AG04450 (cell line): ENCODE data around the gene AGTRAP. TPM values are rescaled to one million over a fixed set of nuclear protein-coding genes. Genes with fewer than 3 reads are reported as not detected.

Source experiments
- CTCF ChIA-PET: fragments of 300-600, 350-600 bp; formaldehyde crosslinking; extraction: SDS; loops from one replicate; lab custom pipeline; 2022; ENCODE audit warnings: antibody characterized with exemption, inconsistent platforms; lab: Charles Lee
- POLR2A ChIA-PET: fragments of 350-600 bp; formaldehyde crosslinking; extraction: SDS; loops from one replicate; lab custom pipeline; 2021; ENCODE audit warnings: antibody characterized with exemption, inconsistent platforms; lab: Yijun Ruan, JAX
- DNase-seq: peaks from one replicate; pipeline ENCODE4 v3.0.0-alpha.2; 2011; ENCODE audit warnings: low read depth, low spot score
- H3K27ac ChIP-seq: one replicate; pipeline ENCODE4 v1.5.1; 2012; ENCODE audit warnings: low read depth, low read length, control low read depth
- H3K27me3 ChIP-seq: one replicate; pipeline ENCODE4 v1.6.0; 2012; ENCODE audit warnings: low read length; ENCODE audit not compliant: control insufficient read depth, insufficient read depth
- H3K4me3 ChIP-seq: 2 replicates; pipeline ENCODE4 v1.5.1; 2011; ENCODE audit warnings: mild to moderate bottlenecking, low read depth, low read length, control low read depth
- H3K9me3 ChIP-seq: 2 replicates; pipeline ENCODE4 v1.5.1; 2012; ENCODE audit warnings: low read length; ENCODE audit not compliant: control insufficient read depth, insufficient read depth
- polyA minus RNA-seq: library from RNA; depleted of rRNA, polyadenylated mRNA; stranded (reverse); fragments of >200 nt; gene quantifications from 2 replicates; pipeline ENCODE4 v1.2.3, GENCODE V29; 2011; rRNA and poly(A)+ RNA removed
- polyA plus RNA-seq: library from polyadenylated mRNA; depleted of rRNA; stranded (reverse); fragments of >200 nt; gene quantifications from 2 replicates; pipeline ENCODE4 v1.2.3, GENCODE V29; 2011; rRNA removed
- TF ChIP-seq, protein P1 (sequence below): IDR thresholded peaks from 2 replicates; pipeline ENCODE4 v1.5.1; 2011; ENCODE audit warnings: low read depth, low read length, control low read depth, inconsistent platforms

AGTRAP gene
- 26.8 and 39.0 TPM in 2 replicates for polyA plus RNA-seq
- 12.2 and 25.7 TPM in 2 replicates for polyA minus RNA-seq

DNA sequence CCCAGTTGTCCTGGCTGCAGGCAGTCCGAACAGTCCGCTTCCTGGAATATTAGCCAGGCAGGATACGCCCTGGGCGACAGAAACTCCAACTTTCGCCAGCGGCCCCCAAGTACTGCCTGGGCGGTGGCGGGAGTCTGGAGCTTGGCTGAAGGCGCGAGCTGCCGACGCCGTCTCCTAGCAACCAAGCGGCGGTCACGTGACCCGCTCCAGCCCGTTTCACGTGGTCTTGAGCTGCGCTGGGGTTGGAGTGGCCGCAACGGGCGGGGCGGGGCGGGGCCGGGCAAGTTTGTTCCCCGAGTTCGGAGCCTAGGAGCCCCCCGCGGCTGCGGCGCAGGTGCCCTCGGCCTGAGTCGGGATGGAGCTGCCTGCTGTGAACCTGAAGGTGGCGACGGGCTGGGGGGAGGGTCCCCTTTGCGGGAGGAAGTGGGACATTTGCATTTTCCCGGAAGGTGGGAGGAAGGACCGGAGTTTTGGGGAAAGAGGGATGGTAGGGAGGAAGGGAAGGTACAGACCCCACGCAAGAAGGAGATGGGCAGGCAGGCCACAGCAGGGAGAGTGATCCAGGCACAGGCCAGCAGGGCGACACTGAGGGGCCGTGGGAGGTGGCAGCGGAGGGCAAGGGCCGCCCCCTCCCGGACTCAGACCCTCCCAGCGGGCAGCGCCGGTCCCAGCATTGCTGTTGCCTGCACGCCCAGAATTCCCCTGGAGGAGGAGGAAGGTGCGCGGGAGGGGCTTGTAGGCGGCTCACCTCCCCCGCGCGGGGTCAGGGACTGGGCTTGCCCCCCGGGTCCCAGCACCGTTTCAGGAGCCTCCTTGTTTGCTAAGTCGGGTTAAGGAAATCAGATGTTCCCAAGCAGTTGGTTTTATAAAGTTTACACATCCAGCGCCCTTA, at the start of gene AGTRAP:
Gene AGTRAP (plus strand): TSS at position 283 of the 892 bp plus-strand sequence. CDS start 73 bp downstream, at position 356.
- peak; percentile 67 for DNase-seq
- peak within 1 kb of the TSS; percentile 93 for H3K27ac ChIP-seq
- peak within 1 kb of the TSS; percentile 100 for H3K4me3 ChIP-seq
- H3K27me3 ChIP-seq: no peaks in the 10 kb centered on the region
- TF ChIP-seq, protein P1, sequence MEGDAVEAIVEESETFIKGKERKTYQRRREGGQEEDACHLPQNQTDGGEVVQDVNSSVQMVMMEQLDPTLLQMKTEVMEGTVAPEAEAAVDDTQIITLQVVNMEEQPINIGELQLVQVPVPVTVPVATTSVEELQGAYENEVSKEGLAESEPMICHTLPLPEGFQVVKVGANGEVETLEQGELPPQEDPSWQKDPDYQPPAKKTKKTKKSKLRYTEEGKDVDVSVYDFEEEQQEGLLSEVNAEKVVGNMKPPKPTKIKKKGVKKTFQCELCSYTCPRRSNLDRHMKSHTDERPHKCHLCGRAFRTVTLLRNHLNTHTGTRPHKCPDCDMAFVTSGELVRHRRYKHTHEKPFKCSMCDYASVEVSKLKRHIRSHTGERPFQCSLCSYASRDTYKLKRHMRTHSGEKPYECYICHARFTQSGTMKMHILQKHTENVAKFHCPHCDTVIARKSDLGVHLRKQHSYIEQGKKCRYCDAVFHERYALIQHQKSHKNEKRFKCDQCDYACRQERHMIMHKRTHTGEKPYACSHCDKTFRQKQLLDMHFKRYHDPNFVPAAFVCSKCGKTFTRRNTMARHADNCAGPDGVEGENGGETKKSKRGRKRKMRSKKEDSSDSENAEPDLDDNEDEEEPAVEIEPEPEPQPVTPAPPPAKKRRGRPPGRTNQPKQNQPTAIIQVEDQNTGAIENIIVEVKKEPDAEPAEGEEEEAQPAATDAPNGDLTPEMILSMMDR: 0 out of 2 replicates have a peak, but pooled peaks have one; percentile 5
- POLR2A ChIA-PET: interaction anchor here (0.6 to 2.0 kb wide), 7 partner anchors 17 to 774 kb away, joined by 3 to 9 read pairs (median 6); partner anchors contain the start of gene MAD2L2
- no peaks in the 10 kb centered on the region; the same call in 1 of the 2 replicates for H3K9me3 ChIP-seq
- CTCF ChIA-PET: interaction anchor here (0.7 to 3.7 kb wide), 5 partner anchors 13 to 86 kb away, joined by 3 to 15 read pairs (median 4); no protein-coding TSS in a partner anchor

- TF ChIP-seq, protein P1: no peak
- ChIA-PET CTCF (interaction anchor here (0.7 kb wide), 1 partner anchor 47 kb away, joined by 3 read pairs; no protein-coding TSS in a partner anchor), POLR2A (interaction anchor here (0.7 kb wide), 2 partner anchors 221 to 1137 kb away, joined by 3 to 5 read pairs; no protein-coding TSS in a partner anchor)
Observed at GRCh38 chr1:11688506-11688905, 47.4 kb upstream of the AGTRAP start.

DNA sequence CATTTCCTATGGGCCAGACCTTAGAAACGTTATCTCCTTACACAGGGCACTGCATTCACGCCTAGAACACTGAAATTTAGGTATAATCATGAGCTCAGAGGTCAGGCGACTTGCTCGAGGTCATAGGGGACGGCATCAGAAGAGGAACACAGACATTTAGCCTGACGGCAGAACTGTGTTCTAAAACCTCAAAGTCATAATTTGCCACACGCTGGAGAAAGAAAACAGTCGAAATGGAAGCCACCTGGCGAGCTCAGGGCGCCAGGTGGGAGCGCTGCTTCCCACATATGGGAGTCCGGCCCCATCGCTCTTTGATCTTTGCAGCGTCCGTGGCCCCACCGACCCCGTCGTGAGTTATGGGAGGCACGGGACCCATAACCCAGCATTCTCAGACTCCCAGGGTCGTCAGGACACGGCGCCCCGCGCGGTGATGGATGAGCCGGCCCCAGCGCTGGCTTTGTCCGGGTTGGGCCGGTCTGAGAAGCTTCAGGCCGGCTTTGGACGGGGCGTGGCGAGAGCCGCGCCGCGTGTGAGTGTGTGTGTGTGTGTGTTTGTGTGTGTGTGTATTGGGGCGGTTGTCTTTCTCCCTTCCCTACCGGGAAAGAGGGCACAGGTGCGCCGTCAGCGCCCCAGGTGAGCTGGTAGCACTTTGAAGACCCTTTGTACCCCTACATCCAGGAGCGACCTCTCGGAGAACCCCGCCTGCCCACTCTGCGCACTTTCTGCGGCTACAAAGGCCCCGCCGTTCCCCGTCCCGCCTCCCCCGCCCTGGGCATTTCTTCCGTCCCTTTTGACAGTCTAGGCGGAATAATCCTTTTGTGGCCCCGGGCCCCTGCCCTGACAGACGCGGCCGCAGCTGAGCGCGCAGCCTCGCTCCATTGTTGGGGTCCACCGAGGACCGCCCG, 45.3 kb upstream of the AGTRAP start:
- POLR2A ChIA-PET: no interaction called here
- no peaks in the 10 kb centered on the region for H3K9me3 ChIP-seq
- H3K27me3 ChIP-seq: peaks cover 58% of the 10 kb centered on the region
- TF ChIP-seq, protein P1: no peak
- CTCF ChIA-PET: interaction anchor here (1.4 kb wide), 2 partner anchors 27 to 30 kb away, joined by 3 read pairs; partner anchors contain the start of gene FBXO6
- H3K27ac ChIP-seq: no peak overlapping the region
- peak overlapping the region; percentile 10; the same call in 1 of the 2 replicates for H3K4me3 ChIP-seq
- no peak for DNase-seq

More at GRCh38 chr1:11688506-11688905, 47.4 kb upstream of the AGTRAP start:
- no peaks in the 10 kb centered on the region for H3K9me3 ChIP-seq
- no peak overlapping the region for H3K27ac ChIP-seq
- H3K27me3 ChIP-seq: peaks cover 41% of the 10 kb centered on the region
- no peak for DNase-seq
- no peak overlapping the region for H3K4me3 ChIP-seq

DNA sequence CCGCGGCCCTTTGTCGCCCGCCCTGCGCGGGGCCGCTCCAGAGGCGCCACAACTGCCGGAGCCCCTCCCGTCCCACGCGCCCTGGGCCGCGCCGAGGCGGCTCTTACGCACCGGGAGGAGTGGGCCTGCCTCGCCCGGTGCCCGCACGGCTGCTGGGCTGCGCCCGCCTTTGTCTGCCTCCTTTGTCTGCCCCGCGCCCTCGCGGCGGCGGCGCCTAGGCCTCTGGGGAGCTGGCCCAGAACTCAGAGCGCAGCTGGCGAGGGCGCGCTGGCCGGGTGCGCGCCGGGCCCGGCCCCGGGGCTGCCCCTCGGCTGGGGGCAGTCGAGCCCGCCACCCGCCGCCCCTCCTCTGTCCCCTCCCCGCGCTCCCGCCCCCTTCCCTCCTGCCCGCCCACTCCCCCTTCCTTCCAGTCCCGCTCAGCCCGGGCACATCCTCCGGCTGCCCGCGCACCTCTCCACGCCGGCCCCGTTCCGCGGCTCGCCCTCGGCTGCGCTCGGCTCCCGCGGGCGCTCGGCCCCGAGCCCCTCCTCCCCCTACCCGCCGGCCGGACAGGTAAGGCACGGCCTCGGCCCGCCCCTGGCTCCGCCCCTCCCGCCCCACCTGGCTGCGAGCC, 44.5 kb upstream of the AGTRAP start, which contains the start of gene DRAXIN:
Gene DRAXIN (plus strand): TSS at position 409 of the 613 bp plus-strand sequence. CDS start 14,549 bp downstream, outside the sequence.
- Histone ChIP-seq H3K4me3 (peak within 1 kb of the TSS; percentile 10; the same call in 1 of the 2 replicates), H3K27me3 (peaks cover 58% of the 10 kb centered on the region), H3K27ac (no peak within 1 kb of the TSS), H3K9me3 (no peaks in the 10 kb centered on the region)
- CTCF ChIA-PET: interaction anchor here (1.4 kb wide), 1 partner anchor 29 kb away, joined by 3 read pairs; no protein-coding TSS in a partner anchor
- POLR2A ChIA-PET: no interaction called here
- no peak for DNase-seq
- TF ChIP-seq, protein P1: no peak
